ENCODE results near the gene TUBE1.
"Not testable (repeated sequence)": the region's sequence is repeated elsewhere in the genome, so short reads cannot be mapped to it uniquely, and the experiment has no call there.

TUBE1 gene

DNA sequence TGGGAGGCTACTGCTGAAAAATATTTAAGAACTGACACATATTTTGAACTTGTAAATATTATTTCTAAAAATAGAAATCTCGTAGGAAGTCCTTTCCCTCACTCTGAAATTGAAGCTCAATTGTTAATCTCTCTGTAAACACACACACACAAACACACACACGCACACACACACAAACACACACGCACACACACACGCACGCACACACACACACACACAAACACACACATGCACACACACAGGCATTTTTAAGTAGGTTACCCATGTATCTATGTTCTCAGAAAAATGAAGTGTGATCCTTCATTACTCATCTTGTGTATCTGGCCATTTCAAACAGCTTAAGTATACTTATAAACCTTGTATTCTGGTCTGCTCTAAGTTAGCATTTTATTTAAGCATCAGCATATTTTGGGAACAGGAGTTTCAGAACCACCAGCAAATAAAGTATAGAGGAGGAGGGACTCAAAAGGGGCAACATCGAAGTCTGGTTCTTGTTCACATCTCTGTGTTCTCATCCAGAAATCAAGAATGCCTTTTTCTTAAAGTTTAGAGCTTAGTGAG is 21.8 kb downstream of the TUBE1 start:
- DNase-seq (ENCODE audit: low read depth): no peak
- TF ChIP-seq, protein P1, sequence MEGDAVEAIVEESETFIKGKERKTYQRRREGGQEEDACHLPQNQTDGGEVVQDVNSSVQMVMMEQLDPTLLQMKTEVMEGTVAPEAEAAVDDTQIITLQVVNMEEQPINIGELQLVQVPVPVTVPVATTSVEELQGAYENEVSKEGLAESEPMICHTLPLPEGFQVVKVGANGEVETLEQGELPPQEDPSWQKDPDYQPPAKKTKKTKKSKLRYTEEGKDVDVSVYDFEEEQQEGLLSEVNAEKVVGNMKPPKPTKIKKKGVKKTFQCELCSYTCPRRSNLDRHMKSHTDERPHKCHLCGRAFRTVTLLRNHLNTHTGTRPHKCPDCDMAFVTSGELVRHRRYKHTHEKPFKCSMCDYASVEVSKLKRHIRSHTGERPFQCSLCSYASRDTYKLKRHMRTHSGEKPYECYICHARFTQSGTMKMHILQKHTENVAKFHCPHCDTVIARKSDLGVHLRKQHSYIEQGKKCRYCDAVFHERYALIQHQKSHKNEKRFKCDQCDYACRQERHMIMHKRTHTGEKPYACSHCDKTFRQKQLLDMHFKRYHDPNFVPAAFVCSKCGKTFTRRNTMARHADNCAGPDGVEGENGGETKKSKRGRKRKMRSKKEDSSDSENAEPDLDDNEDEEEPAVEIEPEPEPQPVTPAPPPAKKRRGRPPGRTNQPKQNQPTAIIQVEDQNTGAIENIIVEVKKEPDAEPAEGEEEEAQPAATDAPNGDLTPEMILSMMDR (IDR thresholded peaks at IDR 0.05; ENCODE audit: low read length, missing control alignments): no peak
- no peak overlapping the region for H3K4me3 ChIP-seq (replicated peaks; ENCODE audit: low read depth, low read length)

DNA sequence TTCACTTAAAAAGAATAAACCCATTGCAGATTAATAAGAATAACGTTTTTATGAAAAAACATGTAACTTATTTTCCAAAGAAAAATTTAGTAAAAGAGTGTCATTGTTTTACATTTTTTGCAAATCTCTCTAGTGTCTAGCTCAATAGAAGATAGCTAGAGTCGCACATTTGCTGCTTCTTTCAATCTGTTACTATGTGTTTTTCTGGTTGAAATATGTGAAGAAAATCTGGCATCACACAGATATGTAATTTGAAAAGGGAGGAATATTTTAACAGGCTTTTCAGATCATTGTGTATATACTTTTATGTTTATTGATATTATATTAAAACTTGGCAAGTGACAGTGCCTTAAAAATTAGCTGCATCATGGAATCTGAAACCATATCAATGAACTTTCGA is 24.3 kb downstream of the TUBE1 start:
- TF ChIP-seq, protein P1 (IDR thresholded peaks at IDR 0.05; ENCODE audit: low read length, missing control alignments): no peak
- no peak overlapping the region for H3K4me3 ChIP-seq (replicated peaks; ENCODE audit: low read depth, low read length)
- DNase-seq (ENCODE audit: low read depth): no peak

DNA sequence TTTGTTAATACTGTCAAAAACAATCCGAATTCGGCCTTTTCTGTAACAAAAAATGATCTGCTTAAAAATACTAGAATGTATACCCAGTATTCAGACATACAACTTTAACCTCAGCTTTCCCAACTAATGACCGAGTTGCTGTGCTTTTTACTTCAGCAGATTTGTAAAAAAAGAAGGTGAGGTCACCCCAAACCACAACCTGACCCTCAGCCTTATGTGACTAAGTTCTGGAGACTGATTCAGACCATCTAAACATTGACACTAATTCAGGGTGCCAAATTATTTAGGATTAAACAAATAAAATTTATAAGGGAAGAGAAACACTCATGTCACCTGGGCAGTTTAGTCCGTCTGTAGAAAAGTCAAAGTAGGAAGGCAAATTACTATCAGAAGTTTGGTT is 25.7 kb downstream of the TUBE1 start:
- TF ChIP-seq, protein P1 (IDR thresholded peaks at IDR 0.05; ENCODE audit: low read length, missing control alignments): no peak
- no peak for DNase-seq (ENCODE audit: low read depth)
- H3K4me3 ChIP-seq (replicated peaks; ENCODE audit: low read depth, low read length): no peak overlapping the region

DNA sequence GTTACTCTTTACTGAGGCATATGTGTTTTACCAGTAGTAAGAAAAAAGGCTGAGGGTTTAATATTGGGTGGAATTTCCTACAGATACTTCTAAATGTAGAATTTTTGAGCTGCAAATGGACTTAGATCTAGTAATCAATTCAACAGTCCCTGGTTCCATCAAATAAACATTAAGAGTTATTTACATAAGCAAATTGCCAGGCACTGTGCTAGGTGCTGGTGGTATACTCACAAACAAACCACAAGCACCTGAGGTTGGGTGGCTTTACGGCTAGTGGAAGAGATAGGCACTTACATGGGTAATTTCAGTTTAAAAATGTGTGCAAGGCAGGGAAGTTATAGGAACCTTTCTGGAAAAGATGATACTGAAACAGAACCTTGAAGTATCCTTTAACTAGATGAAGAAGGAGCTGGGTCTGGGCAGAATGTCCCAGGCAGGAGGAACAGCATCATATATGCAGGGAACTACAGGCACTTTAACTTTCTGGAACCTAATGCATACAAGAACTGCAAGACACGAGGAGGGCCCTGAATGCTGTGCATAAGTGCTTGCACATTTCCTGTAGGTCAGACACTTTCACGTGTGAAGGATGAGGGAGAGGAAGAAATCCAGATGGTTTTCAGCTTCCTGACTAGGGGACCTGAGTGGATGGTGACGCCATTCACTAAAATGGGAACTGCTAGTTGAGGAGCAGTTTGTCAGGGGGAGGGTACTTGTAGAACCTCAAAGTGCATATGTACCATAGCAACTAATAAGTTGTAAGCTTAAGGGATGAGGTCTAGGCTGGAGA is 28.8 kb downstream of the TUBE1 start:
- TF ChIP-seq, protein P1 (IDR thresholded peaks at IDR 0.05; ENCODE audit: low read length, missing control alignments): no peak
- DNase-seq (ENCODE audit: low read depth): no peak
- no peak overlapping the region for H3K4me3 ChIP-seq (replicated peaks; ENCODE audit: low read depth, low read length)

DNA sequence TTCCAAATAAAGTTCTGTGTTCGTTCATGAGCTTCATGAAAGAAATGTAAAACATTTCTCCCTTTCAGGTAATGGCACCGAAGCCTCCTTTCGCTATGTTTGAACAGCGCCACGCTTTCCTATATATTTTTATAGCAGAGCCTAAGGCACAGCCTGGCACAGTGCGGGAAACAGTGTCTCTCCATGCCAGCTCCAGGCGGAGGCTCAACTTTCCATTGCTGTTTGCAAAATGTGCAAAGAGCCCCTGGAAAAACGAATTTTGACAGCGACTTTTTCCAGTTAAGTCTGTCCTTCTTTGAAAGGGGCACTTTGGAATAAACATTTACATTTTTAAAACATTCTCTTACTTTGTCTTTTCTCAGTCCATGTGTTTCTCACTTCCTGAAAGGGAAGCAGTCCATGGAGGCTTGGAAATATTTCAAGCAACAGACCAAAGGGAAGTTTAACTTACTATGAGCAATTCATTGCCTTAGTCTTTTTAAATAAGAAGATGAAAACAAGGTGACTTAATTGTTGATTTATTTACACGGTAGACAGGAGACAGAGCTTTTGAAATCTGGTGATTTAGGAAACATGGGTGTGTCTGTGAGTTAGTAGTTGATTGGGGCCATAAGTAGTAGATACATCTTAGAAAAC is 32.6 kb downstream of the TUBE1 start:
- TF ChIP-seq, protein P1 (IDR thresholded peaks at IDR 0.05; ENCODE audit: low read length, missing control alignments): no peak
- DNase-seq (ENCODE audit: low read depth): no peak
- H3K4me3 ChIP-seq (replicated peaks; ENCODE audit: low read depth, low read length): no peak overlapping the region

DNA sequence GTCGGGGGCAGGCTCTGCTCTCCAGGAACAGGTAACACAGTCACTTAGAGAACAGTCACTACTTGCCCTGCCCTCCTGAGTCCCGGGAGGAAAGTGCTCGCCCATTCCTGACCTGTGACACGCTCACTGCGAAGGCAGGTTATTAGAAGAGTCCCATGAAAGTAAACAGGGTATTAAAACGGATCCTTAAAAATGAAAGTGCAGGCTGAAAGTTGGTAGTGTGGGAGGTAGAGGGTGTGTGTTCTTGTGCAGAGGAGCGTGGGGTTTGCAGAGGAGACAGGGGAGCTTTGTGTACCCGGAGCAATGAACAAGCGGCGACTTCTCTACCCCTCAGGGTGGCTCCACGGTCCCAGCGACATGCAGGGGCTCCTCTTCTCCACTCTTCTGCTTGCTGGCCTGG is 33.3 kb downstream of the TUBE1 start, which contains the start of gene CCN6:
Gene CCN6 (plus strand): TSS at position 104 of the 400 bp plus-strand sequence. CDS start 254 bp downstream, at position 358.
- no peak for DNase-seq (ENCODE audit: low read depth)
- TF ChIP-seq, protein P1 (IDR thresholded peaks at IDR 0.05; ENCODE audit: low read length, missing control alignments): no peak
- H3K4me3 ChIP-seq (replicated peaks; ENCODE audit: low read depth, low read length): no peak within 1 kb of the TSS

DNA sequence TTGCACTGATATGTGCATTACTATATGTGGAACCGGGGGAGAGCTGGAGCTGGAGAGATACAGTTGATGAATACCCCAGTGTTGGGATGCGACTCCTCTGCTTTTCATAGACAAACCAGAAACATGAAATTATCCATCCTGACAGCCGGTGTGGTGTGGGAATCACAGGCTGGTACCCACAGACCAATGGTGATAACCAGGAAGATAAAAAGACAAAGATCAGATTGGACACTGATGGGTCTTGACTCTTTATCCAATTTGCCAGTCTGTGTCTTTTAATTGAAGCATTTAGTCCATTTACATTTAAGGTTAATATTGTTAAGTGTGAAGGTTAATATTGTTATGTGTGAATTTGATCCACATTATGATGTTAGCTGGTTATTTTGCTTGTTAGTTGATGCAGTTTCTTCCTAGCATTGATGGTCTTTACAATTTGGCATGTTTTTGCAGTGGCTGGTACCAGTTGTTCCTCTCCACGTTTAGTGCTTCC is 36.0 kb downstream of the TUBE1 start:
- H3K4me3 ChIP-seq (replicated peaks; ENCODE audit: low read depth, low read length); DNase-seq (ENCODE audit: low read depth): not testable (repeated sequence)

Data from fibroblast of pulmonary artery (primary cell).